ENCODE results near the gene STK38. TPM values are rescaled to one million over a fixed set of nuclear protein-coding genes. Genes with fewer than 3 reads are reported as not detected.

STK38 gene
- total RNA-seq, 1 donor from 2014 or later = 27.8 TPM

GRCh38 chr6:36560822-36561221 lies 13.5 kb upstream of the STK38 start:
- no peaks in the 10 kb centered on the region for H3K27me3 ChIP-seq
- intact Hi-C loops (cut with DNase I) = no loop called here
- no peak for TF ChIP-seq CTCF (IDR thresholded peaks at IDR 0.05)

GRCh38 chr6:36559011-36559793 lies 11.9 kb upstream of the STK38 start:
- H3K27me3 ChIP-seq = no peaks in the 10 kb centered on the region
- TF ChIP-seq CTCF (IDR thresholded peaks at IDR 0.05) = no peak
- no peak overlapping the region for H3K27ac ChIP-seq
- H3K36me3 ChIP-seq = no peaks in the 10 kb centered on the region
- intact Hi-C loops (cut with DNase I) = no loop called here
- H3K4me3 ChIP-seq = no peak overlapping the region
- ATAC-seq (no peak), DNase-seq (no peak)
- H3K9me3 ChIP-seq = no peaks in the 10 kb centered on the region
- peaks cover 5% of the 10 kb centered on the region for H3K4me1 ChIP-seq

More at GRCh38 chr6:36560822-36561221, 13.5 kb upstream of the STK38 start:
- no peak for DNase-seq
- no peak overlapping the region for H3K27ac ChIP-seq
- H3K4me1 ChIP-seq = peaks cover 5% of the 10 kb centered on the region
- H3K36me3 ChIP-seq = no peaks in the 10 kb centered on the region
- H3K9me3 ChIP-seq = no peaks in the 10 kb centered on the region
- H3K4me3 ChIP-seq = no peak overlapping the region
- no peak for ATAC-seq

GRCh38 chr6:36556281-36556680 lies 9.0 kb upstream of the STK38 start:
- no peak for TF ChIP-seq CTCF (IDR thresholded peaks at IDR 0.05)
- intact Hi-C loops (cut with DNase I) = no loop called here
- ATAC-seq (no peak), DNase-seq (no peak)
- H3K4me3 ChIP-seq = no peak overlapping the region
- no peaks in the 10 kb centered on the region for H3K27me3 ChIP-seq
- no peaks in the 10 kb centered on the region for H3K36me3 ChIP-seq
- H3K9me3 ChIP-seq = no peaks in the 10 kb centered on the region
- H3K27ac ChIP-seq = no peak overlapping the region
- peaks cover 5% of the 10 kb centered on the region for H3K4me1 ChIP-seq

- no peaks in the 10 kb centered on the region for H3K36me3 ChIP-seq
- intact Hi-C loops (cut with DNase I) = no loop called here
- peaks cover 5% of the 10 kb centered on the region for H3K4me1 ChIP-seq
- H3K9me3 ChIP-seq = no peaks in the 10 kb centered on the region
- no peaks in the 10 kb centered on the region for H3K27me3 ChIP-seq
- no peak overlapping the region for H3K4me3 ChIP-seq
- DNase-seq (no peak), ATAC-seq (no peak)
- no peak for TF ChIP-seq CTCF (IDR thresholded peaks at IDR 0.05)
- H3K27ac ChIP-seq = no peak overlapping the region
Measured at GRCh38 chr6:36555750-36556252, 8.5 kb upstream of the STK38 start.

GRCh38 chr6:36550473-36551000 lies 3.3 kb upstream of the STK38 start:
- Histone ChIP-seq H3K36me3 (no peaks in the 10 kb centered on the region), H3K4me3 (no peak overlapping the region), H3K27ac (no peak overlapping the region), H3K9me3 (no peaks in the 10 kb centered on the region), H3K27me3 (no peaks in the 10 kb centered on the region), H3K4me1 (peaks cover 11% of the 10 kb centered on the region)
- intact Hi-C loops (cut with DNase I) = no loop called here
- TF ChIP-seq CTCF (IDR thresholded peaks at IDR 0.05) = no peak
- DNase-seq (no peak), ATAC-seq (no peak)
